GM19324 (cell line): ENCODE measurements around the gene COPS7B.
"Not testable (repeated sequence)": the region's sequence is repeated elsewhere in the genome, so short reads cannot be mapped to it uniquely, and the experiment has no call there.

Experiments used
- ATAC-seq: cut with Tn5 transposase; IDR thresholded peaks from one replicate; pipeline ENCODE4 v1.9.1; 2021; ENCODE audit warnings: mild to moderate bottlenecking, moderate library complexity; ENCODE audit not compliant: unreplicated experiment, low FRiP score

The COPS7B gene

DNA sequence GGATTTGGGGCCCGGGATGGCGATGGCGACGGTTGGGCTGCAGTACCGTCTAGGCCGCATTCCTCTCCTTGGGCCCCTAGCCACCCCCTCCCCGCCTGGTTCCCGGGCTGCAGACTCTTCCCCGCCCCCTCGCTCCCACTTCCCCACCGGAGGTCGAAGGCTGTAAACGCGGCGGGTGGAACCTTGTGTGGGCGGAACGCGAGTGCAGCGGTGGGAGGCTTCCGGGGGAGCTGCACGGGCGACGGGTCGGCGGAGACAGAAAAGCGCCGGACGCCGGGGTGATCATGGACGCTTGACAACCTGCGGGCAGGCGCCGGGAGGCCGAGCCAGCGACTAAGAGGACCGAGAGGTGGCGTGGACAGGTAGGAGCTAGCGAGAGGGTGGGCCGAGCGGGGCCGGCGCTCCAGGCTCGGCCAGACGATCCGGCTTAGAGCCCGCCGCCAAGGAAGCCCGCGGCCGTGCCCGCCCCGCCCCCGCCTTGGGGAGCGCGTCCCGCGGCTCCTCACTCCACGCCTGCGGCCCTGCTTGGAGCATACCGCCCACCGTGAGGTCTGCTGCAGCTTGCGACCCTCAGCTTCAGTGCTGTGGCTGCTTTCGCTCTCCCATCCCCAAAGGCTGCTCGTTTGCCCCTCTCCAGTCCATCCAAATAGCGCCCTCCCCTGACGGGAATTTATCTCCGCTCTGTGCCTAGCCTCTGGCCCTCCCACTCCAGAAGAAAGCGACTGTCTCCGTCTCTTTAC lies at the start of gene COPS7B:
Gene COPS7B, plus strand, starts transcription at position 269 of the 740 bp plus-strand sequence. CDS start 2,126 bp downstream, outside the sequence.
- ATAC-seq, result peak; percentile 67

DNA sequence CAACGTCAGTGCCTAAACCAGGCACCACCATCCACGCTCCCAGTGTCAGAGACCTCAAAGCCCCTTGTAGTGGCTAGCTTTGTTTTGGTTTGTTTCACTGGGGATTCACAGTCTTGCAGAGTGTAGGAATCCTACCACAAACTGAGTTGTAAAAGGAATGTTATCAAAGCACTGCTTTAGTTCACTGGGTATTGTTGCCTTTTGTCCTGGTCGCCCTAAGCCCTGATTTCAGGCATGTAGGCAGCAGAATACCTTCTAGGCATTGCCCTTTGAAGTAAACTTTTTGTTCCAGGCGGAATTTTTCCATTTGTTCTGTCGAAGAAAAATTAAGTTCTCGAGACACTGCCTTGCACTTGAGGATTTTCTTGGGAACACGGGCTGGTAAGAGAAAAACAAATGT lies 48.5 kb upstream of the COPS7B start:
- no peak for ATAC-seq

DNA sequence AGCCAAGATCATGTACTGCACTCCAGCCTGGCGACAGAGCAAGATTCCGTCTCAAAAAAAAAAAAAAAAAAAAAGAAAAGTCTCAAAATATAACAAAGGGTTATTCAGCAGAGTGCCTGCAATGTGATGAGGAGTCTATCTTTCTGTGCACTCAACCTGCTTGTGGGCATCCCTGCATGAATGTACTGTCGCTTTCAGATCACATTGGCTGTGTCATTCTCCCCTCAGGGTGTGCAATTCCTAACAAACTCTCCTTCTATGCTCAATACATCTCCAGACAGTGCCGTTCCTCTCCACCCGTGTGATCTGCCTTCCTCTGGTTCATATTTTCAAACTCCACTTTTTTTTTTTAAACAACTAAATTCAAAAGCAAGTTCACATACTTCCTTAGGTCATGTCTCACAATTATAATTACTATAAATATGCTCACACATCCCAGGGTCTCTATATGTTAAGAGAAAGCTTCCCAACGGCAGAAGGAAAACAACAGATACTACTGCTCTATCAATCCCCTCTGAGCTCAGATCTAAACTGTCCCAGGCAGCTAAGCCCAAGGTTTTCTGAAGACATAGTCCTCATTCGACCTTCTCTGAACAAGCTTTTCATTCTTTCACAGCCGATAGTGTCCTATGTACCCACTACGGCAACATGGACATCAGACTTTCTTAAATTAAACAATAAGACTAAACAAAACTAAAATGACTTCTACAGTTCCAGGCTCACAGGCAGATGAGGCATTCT lies 42.7 kb upstream of the COPS7B start:
- no peak for ATAC-seq

DNA sequence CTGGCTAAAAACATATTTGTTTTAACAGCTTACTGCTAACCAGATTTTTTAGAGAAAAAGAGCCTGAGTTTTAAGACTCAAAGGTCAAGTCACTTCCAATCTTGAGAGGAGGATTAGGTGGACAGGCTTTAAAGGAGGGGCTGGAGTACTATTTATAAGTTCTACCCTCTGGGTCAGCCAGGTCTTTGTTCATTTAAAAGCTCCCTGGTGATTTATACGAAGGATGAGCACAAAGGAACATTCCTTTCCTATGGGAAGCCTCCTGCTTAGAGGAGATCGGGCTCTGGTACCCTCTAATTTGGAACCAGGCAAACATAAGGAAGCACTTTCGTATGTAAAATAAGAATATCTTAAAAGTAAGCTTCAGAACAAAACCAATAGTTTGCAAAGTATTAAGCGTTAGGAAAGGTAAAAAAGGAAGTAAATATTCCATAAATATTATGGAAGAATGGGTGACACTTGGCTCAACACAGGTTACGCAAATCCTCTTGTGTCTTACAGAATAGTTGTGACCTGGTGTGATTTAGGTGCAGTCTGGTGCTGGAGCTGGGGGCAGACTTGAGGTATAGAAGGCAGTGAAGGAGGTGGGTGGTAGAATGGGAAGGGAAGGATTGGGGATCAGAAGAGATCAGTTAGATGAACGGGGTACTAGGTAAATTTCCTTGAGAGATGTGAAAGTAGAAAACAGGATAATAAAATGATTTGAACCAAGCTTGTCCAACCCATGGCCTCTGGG lies 40.8 kb upstream of the COPS7B start:
- ATAC-seq, result no peak

DNA sequence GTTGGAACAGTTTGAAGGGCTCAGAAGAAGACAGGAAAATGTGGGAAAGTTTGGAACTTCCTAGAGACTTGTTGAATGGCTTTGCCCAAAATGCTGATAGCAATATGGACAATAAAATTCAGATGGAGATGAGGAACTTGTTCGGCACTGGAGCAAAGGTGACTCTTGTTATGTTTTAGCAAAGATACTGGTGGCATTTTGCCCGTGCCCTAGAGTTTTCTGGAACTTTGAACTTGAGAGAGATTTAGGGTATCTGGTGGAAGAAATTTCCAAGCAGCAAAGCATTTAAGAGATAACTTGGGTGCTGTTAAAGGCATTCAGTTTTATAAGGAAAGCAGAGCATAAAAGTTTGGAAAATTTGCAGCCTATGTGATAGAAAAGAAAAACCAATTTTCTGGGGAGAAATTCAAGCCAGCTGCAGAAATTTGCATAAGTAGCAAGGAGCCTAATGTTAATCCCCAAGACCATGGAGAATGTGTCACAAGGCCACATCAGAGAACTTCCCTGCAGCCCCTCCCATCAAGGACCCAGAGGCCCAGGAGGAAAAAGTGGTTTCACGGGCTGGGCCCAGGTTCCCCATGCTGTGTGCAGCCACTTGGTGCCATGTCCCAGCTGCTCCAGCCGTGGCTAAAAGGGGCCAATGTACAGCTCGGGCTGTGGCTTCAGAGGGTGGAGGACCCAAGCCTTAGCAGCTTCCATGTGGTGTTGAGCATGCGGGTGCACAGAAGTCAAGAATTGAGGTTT lies 37.9 kb upstream of the COPS7B start:
- not testable (repeated sequence) for ATAC-seq

DNA sequence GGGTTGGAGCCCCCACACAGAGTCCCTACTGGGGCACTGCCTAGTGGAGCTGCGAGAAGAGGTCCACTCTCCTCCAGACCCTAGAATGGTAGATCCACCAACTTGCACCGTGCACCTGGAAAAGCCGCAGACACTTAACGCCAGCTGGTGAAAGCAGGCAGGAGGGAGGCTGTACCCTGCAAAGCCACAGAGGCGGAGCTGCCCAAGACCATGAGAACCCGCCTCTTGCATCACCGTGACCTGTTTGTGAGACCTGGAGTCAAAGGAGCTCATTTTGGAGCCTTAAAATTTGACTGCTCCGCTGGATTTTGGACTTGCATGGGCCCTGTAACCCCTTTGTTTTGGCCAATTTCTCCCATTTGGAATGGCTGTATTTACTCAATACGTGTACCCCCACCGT lies 37.2 kb upstream of the COPS7B start:
- not testable (repeated sequence) for ATAC-seq

DNA sequence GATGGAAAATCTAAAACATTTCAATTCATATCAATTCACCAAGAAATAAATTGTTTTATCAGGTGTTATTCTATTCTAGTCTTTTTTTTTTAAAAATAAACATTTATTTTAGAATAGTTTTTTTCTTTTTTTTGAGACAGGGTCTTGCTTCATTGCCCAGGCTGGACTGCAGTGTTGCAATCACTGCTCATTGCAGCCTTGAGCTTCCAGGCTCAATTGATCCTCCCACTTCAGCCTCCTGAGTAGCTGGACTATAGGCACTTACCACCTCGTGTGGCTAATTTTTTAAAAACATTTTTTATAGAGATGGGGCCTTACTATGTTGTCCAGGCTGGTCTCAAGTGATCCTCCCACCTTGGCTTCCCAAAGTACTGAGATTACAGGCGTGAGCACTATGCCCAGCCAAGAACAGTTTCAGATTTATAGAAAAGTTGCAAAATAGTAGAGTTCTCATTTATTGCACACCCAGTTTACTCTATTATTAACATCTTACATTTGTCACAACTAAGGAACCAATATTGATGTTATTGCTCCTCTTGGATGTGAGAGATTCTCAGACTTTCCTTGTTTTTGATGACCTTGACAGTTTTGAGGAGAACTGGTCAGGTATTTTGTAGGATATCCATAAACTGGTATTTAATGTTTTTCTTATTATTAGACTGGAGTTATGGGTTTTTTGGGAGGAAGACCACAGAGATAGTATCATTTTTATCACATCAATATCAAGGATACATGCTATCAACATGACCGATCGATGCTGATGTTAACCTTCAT lies 35.0 kb upstream of the COPS7B start:
- ATAC-seq, result no peak

DNA sequence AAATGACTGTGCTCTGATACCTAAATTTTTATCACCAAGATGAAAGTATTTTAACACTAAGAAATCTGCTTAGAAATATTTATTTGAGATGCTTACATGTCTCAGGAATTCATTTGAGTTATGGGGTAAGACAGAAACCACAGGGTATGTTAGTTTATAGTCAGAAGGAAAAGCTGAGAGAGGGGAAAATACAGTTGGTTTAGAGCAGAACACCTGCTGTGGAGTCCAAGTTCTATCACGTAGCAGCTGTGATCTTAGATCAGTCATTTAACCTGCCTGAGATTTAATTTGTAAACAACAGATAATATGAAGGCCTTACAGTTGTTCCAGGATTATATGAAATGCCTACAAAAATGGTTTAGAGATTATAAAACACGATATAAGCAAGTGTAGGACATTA lies 34.2 kb upstream of the COPS7B start:
- ATAC-seq, result no peak

DNA sequence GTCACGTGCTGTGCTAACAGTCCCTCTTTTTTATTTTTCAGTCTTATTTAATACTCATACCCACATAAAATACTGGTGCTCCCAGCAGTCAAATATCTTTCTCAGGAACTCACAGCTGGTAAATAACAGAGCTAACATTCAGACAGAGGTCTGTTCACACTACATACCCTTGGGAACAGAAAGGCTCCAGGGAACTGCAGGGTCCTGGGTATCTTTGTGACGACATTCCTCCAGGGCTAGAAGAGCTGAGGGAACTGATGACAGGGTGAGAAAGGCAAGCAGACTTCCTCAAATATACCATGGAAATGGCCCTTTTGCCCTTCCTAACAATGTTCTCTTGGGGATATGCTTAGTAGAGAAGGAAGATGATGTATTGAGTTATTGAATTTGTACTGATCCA lies 24.5 kb upstream of the COPS7B start:
- no peak for ATAC-seq

DNA sequence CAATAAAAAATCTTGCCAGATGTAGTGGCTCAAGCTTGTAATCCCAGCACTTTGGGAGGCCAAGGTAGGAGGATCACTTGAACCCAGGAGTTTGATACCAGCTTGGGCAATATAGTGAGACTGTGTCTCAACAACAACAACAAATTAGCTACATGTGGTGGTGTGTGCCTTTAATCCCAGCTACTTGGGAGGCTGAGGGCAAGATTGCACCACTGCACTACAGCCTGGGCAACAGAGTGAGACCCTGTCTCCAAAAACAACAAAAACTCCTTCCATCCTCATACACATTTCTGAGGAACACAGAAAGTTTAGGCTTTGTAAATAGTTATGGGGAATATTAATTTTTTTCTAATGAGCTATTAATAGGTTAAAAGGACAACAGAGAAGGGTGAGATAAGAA lies 22.1 kb upstream of the COPS7B start:
- ATAC-seq, result no peak

DNA sequence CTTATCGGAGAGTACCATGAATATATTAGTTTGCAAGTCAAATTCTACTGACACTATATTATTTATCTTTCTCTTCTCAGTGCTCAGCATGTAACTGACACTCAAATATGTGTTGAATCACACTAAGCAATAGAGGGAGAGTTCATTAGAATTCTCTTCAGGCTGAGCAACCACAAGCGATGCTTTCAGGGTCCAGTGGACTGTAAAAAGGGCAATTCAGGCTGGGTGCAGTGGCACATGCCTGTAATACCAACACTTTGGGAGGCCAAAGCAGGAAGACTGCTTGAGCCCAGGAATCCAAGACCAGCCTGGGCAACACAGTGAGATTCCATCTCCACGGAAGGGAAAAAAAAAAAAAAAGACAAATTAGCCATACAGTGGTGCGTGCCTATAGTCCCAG lies 21.5 kb upstream of the COPS7B start:
- no peak for ATAC-seq

DNA sequence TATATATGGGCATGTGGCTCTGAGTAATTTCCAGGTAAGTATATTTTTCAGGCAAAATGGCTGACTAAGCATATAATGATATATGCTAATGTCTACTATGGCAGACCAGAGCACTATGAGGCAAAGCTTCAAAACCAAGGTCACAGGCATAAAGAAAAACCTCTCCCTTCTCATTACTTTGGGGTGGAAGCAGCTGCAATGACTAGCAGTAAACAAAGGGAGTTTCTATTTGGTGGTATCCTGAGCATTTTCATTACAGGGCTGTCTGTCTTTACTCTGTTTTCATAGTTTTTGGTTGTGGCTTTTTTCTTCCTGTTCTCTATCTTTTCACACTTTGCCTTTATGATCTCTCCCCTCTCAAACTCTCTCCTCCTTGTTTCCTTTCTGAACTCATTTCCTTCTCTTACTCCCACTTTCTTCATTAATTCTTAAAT lies 20.7 kb upstream of the COPS7B start:
- ATAC-seq, result no peak

DNA sequence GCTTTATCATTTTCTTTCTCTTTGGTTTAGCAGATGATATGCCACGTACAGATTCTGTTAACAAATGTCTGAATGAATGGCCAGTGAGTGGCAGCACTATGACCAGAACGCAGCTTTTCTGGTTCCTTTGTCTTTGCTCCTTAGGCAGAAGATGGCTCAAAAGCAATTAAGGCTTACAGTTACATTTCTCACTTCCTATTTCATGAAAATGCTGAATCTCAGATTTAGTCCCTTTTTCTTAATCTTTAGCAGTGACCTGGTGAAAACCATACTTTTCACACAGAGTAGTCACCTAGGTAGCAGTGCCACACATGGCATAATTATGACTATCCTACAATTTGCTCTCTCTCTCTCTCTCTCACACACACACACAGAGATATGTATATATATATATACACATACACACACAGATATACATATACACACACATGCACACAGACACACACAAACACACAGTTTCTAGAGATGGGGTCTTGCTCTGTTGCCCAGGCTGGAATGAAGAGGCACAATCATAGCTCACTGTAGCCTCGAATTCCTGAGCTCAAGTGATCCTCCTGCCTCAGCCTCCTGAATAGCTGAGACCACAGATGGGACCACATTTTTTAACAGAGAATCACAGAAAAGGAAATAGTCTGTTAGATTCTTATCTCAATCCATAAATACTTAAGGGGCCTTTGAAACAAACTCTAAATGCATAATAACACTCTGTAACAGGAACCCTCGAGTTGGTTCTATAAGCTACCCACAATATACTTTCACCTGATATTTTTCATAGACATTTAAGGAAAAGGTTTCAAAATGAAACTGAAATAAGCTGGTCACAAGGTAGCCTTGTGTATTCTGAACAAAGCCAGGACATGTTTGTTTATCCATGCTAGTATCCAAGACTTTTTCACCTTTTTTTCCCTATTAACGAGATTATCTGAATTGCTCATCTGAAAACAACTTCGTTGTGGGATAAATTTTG lies 16.8 kb upstream of the COPS7B start:
- no peak for ATAC-seq

DNA sequence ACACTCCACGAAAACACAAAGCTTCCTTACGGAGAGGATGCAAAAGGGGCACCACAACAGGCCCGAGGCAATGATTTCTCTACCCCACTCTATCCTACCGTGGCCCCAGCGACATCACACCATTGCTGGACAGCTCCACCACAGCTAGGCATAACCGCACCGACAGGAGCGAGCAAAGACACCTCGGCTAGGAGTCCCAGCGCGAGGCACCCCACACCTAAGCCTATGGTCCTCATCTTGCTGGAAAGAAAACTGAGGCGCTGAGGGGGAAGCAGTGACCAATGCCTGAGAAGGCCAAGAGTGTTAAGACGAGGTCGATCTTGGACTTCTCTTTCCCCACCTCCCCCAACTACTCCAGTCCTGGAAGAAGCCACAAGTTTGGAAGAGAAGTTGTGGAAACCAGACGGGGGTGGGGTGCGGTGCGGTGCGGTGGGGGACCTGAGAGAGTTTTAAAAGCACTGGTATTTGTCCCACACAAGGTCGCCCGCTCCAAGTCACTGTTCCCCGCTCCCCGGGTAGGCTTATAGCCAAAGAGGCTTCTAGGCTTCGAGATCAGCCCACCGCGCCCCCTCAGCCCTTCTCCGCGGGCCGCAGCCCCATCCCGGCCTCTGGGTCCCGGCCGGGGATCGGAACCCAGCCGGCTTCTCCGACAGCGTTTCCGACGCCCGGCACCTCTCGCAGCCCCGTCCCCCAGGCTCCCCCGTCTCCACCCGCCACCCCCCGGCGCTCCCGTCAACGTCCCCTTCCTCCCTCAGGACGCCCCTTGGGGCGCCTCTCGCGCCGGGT lies 5.9 kb upstream of the COPS7B start:
- ATAC-seq, result no peak

DNA sequence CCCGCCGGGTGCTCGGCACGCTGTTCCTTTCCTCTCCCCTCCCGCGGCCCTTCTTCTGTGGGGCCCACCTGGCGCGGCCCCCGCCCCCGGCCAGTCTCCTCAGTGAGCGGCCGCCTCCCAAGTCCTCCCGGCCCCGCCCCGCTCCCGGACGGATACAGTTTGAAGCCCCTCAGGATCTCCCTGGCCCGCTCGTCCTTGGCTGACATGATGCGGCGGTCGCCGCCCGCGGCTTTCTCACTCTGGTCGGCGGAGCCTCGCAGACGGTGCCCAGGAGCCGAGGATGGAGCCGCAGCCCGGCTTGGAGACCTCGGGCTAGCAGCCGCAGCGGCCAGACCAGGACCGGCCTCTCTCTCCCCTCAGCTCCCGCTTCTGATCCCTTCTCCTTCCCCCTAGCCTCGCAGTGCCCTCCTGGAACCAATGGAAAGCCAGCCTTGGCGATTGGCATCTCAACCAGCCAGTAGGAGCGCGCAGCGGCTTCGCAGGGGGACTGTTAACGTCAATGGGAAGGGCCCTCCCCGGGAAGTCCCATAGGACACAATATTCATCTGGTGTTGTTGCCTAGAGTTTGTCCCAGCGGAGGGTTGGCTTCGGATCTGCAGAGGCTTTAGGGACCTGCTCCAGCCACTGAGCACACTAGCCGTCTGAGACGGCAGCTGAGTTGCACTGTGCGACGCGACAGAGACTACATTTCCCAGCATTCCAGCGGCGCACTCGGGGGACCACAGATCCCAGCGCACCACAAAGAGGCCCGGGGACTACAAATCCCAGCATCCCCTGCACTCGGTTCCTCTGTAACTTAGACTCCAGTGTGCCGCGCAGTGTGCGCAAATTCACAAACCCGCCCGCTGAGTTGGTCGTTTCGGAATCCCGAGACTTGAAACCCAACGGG lies 5.1 kb upstream of the COPS7B start, which contains the start of gene PDE6D:
Gene PDE6D, minus strand, starts transcription at position 374 of the 889 bp plus-strand sequence. Its CDS starts 168 bp downstream, at position 206.
- ATAC-seq, result peak; percentile 92

DNA sequence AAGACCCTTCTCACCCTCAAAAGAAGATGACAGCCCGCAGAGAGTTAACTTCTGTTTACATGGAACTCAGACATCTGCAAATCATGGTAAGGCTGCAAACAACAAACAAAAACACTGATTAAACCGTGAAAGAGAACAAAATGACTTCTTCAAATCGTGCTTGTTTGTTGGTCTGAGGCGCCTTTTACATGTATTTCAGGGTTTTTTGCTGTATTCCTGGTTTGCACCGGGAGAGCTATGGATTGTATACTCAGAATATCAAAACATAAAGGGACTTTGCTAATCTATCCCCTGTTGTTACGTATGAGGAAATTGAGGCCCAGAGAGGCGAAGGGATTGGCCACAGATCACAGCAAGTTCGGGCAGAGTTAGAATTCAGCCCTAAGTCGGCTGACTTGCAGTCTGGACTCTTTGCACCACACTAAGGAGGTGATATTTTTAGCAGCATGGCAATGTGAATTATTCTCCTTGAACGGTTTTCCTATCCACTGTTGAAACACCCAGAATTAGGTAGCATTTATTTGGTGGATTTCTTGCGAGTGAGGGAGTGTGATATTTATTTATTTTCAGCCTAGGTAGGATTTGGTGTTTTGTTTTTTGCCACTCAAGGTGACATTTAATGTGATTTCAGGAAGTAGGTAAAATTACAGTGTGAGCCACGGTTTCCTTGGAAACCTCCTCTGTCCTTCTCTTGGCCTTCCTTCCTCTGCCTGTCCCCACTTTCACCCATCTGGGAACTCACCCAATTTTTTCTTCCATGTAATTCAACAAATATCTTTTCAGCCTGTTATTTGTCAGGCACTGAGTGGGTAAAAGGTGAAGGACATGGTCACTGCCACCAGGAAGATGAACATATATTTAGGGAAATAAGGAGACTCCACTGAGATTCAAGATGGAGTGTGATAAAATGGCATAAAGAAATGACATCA lies 4.2 kb upstream of the COPS7B start:
- ATAC-seq, result no peak
